Sigmoid colon (tissue), 7 donors: ENCODE measurements around the gene CSK. TPM values are rescaled to one million over a fixed set of nuclear protein-coding genes. Genes with fewer than 3 reads are reported as not detected.

Experiments
- DNase-seq: peaks from one replicate; pipeline ENCODE4 v3.0.0-alpha.2; 2019
- H3K27ac ChIP-seq, 4 donors: fragments of 200-600 bp; sonication (generic); one replicate each; pipeline ENCODE4 v1.5.1; 2016 to 2019; ENCODE audit warnings: mild to moderate bottlenecking in 1 of 4
- H3K27me3 ChIP-seq, 3 donors: fragments of 200-600 bp; sonication (generic); one replicate each; pipeline ENCODE4 v1.5.1; 2019; ENCODE audit warnings: mild to moderate bottlenecking in 1 of 3
- H3K36me3 ChIP-seq, 4 donors: fragments of 200-600 bp; sonication (generic); one replicate each; pipeline ENCODE4 v1.5.1; 2016 to 2019
- H3K4me1 ChIP-seq, 4 donors: fragments of 200-600 bp; sonication (generic); one replicate each; pipeline ENCODE4 v1.5.1; 2017 to 2019
- H3K4me3 ChIP-seq, 4 donors: fragments of 200-600 bp; sonication (generic); one replicate each; pipeline ENCODE4 v1.5.1; 2017 to 2019; ENCODE audit warnings: mild to moderate bottlenecking in 2 of 4, moderate library complexity in 1 of 4
- H3K9me3 ChIP-seq, 4 donors: fragments of 200-600 bp in 3 of 4; sonication (generic) in 3 of 4; one replicate each; pipeline versions ENCODE4 v1.5.1 to v1.6.1; 2013 to 2019
- EP300 ChIP-seq, 4 donors: sonication (generic); formaldehyde crosslinking; IDR thresholded peaks; one replicate each; pipeline ENCODE4 v1.6.1; 2017; ENCODE audit warnings: antibody characterized with exemption in 4 of 4
- POLR2A ChIP-seq, 2 donors: fragments of 450-650 bp; IDR thresholded peaks; one replicate each; pipeline ENCODE4 v1.6.1; 2016; ENCODE audit warnings: antibody characterized with exemption in 2 of 2, mild to moderate bottlenecking in 2 of 2, moderate library complexity in 2 of 2
- POLR2AphosphoS5 ChIP-seq, 4 donors: sonication (generic); formaldehyde crosslinking; IDR thresholded peaks; one replicate each; pipeline ENCODE4 v1.6.1; 2017; ENCODE audit warnings: antibody characterized with exemption in 4 of 4
- WGBS, 2 donors: extraction: QIAGEN DNeasy Blood & Tissue Kit; methylation state at CpG; one replicate each; pipeline ENCODE4 v1.1.7; 2013; 5-methylcytosine and 5-hydroxymethylcytosine counted together
- intact Hi-C: fragments of 100-400 bp; cut with DNase I; formaldehyde crosslinking; loops from one replicate; pipeline ENCODE4 v1.15.1; 2023
- polyA plus RNA-seq, 3 donors: library from polyadenylated mRNA; stranded (reverse); fragments of 200-250 nt; gene quantifications; one replicate each; pipeline ENCODE4 v1.2.3, GENCODE V29; 2013
- total RNA-seq, 4 donors: library from RNA; depleted of rRNA; stranded (reverse); fragments of >200 nt; gene quantifications; one replicate each; pipeline ENCODE4 v1.1.0, GENCODE V29; 2016
- TF ChIP-seq, protein P1 (sequence below), 4 experiments: fragments of 450-650 bp in 3 of 4; fragments of 200-600 bp in 1 of 4; IDR thresholded peaks; one replicate each; pipeline ENCODE4 v1.5.1; 2016 to 2019; ENCODE audit warnings: antibody characterized with exemption in 4 of 4, mild to moderate bottlenecking in 3 of 4, moderate library complexity in 2 of 4
- donor health status: healthy with polysubstance abuse.
- donor health status: Bipolar disorder and iron deficiency.
- donor health status: healthy.

The CSK gene
- total and polyA plus RNA-seq, 7 donors: 9.7 to 125 (median 22.4) TPM

GRCh38 chr15:74793135-74794028 is 11.5 kb downstream of the CSK start:
- no peak overlapping the region for H3K4me3 ChIP-seq
- TF ChIP-seq POLR2A (IDR thresholded peaks at IDR 0.05) (no peak), EP300 (IDR thresholded peaks at IDR 0.05) (no peak), POLR2AphosphoS5 (IDR thresholded peaks at IDR 0.05) (no peak)
- TF ChIP-seq, protein P1, sequence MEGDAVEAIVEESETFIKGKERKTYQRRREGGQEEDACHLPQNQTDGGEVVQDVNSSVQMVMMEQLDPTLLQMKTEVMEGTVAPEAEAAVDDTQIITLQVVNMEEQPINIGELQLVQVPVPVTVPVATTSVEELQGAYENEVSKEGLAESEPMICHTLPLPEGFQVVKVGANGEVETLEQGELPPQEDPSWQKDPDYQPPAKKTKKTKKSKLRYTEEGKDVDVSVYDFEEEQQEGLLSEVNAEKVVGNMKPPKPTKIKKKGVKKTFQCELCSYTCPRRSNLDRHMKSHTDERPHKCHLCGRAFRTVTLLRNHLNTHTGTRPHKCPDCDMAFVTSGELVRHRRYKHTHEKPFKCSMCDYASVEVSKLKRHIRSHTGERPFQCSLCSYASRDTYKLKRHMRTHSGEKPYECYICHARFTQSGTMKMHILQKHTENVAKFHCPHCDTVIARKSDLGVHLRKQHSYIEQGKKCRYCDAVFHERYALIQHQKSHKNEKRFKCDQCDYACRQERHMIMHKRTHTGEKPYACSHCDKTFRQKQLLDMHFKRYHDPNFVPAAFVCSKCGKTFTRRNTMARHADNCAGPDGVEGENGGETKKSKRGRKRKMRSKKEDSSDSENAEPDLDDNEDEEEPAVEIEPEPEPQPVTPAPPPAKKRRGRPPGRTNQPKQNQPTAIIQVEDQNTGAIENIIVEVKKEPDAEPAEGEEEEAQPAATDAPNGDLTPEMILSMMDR (IDR thresholded peaks at IDR 0.05): no peak
- intact Hi-C loops: no loop called here
- H3K27ac ChIP-seq: no peak overlapping the region
- peak; percentile 59 for DNase-seq
- 63 to 73% methylated on average over 12 of the region's 12 CpGs for WGBS, 2 donors
- H3K27me3 ChIP-seq: no peaks in the 10 kb centered on the region
- no peaks in the 10 kb centered on the region for H3K9me3 ChIP-seq
- H3K36me3 ChIP-seq: peaks cover 0 to 2% (median 0%) of the 10 kb centered on the region in 4 donors
- H3K4me1 ChIP-seq: peaks cover 0 to 43% (median 38%) of the 10 kb centered on the region in 4 donors

GRCh38 chr15:74794248-74794969 is 12.5 kb downstream of the CSK start:
- intact Hi-C loops: no loop called here
- 86 to 90% methylated on average over 7 of the region's 9 CpGs for WGBS, 2 donors
- H3K27ac ChIP-seq: no peak overlapping the region
- peaks cover 0 to 9% (median 0%) of the 10 kb centered on the region in 4 donors for H3K36me3 ChIP-seq
- TF ChIP-seq EP300 (IDR thresholded peaks at IDR 0.05) (no peak), POLR2A (IDR thresholded peaks at IDR 0.05) (no peak), POLR2AphosphoS5 (IDR thresholded peaks at IDR 0.05) (no peak)
- TF ChIP-seq, protein P1 (IDR thresholded peaks at IDR 0.05): no peak
- DNase-seq: peak; percentile 53
- H3K4me3 ChIP-seq: no peak overlapping the region
- peaks cover 0 to 32% (median 28%) of the 10 kb centered on the region in 4 donors for H3K4me1 ChIP-seq
- no peaks in the 10 kb centered on the region for H3K9me3 ChIP-seq
- no peaks in the 10 kb centered on the region for H3K27me3 ChIP-seq

GRCh38 chr15:74794970-74795349 is 13.1 kb downstream of the CSK start:
- DNase-seq: no peak
- intact Hi-C loops: no loop called here
- Histone ChIP-seq H3K4me3 (no peak overlapping the region), H3K9me3 (no peaks in the 10 kb centered on the region), H3K27me3 (no peaks in the 10 kb centered on the region), H3K27ac (no peak overlapping the region), H3K4me1 (peaks cover 0 to 31% (median 25%) of the 10 kb centered on the region in 4 donors), H3K36me3 (peaks cover 0 to 12% (median 0%) of the 10 kb centered on the region in 4 donors)
- 89 to 94% methylated on average over 9 of the region's 9 CpGs for WGBS, 2 donors
- TF ChIP-seq POLR2AphosphoS5 (IDR thresholded peaks at IDR 0.05) (no peak), POLR2A (IDR thresholded peaks at IDR 0.05) (no peak), EP300 (IDR thresholded peaks at IDR 0.05) (no peak)
- TF ChIP-seq, protein P1 (IDR thresholded peaks at IDR 0.05): no peak

DNA sequence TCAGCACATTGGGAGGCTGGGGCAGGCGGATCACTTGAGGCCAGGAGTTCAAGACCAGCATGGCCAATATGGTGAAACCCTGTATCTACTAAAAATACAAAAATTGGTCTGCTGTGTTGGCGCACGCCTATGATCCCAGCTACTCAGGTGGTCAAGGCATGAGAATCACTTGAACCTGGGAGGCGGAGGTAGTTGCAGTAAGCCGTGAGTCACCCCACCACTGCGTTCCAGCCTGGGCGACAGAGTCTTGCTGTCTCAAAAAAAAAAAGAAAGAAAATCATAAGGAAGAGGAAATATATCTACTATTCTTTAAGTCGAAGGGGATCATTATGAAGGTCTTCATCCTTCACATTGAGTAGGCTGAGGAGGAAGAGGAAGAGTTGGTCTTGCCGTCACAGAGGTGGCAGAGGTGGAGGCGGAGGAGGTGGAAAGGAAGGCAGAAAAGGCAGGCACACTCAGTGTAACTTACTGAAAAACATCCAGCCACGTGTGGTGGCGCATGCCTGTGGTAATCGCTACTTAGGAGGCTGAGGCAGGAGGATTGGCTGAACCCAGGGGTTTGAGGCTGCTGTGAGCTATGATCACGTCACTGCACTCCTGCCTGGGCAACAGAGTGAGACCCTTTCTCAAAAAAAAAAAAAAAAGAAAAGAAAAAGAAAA is 14.2 kb downstream of the CSK start:
- Histone ChIP-seq H3K36me3 (peaks cover 0 to 18% (median 0%) of the 10 kb centered on the region in 4 donors), H3K27ac (no peak overlapping the region), H3K4me3 (no peak overlapping the region), H3K4me1 (peaks cover 0 to 20% (median 18%) of the 10 kb centered on the region in 4 donors), H3K9me3 (no peaks in the 10 kb centered on the region), H3K27me3 (no peaks in the 10 kb centered on the region)
- WGBS, 2 donors: 79 to 88% methylated on average over 14 of the region's 14 CpGs
- no peak for TF ChIP-seq POLR2AphosphoS5 (IDR thresholded peaks at IDR 0.05)
- TF ChIP-seq EP300 (IDR thresholded peaks at IDR 0.05): no peak
- TF ChIP-seq POLR2A (IDR thresholded peaks at IDR 0.05): no peak
- TF ChIP-seq, protein P1 (IDR thresholded peaks at IDR 0.05): no peak
- intact Hi-C loops: no loop called here
- no peak for DNase-seq
